Ishikawa (cell line): ENCODE measurements around the gene ST6GALNAC3.

Experiments
- CEBPB ChIP-seq: IDR thresholded peaks from 2 replicates; pipeline ENCODE4 v1.6.1; 2012
- CREB1 ChIP-seq: IDR thresholded peaks from 2 replicates; pipeline ENCODE4 v1.6.1; 2012; ENCODE audit warnings: low read depth
- EGR1 ChIP-seq: IDR thresholded peaks from 2 replicates; pipeline ENCODE4 v1.6.1; 2012
- EP300 ChIP-seq: IDR thresholded peaks from 2 replicates; pipeline ENCODE4 v1.6.1; 2012; ENCODE audit warnings: borderline replicate concordance
- FOXM1 ChIP-seq: IDR thresholded peaks from 2 replicates; pipeline ENCODE4 v1.6.1; 2012; ENCODE audit warnings: low read depth, borderline replicate concordance
- NFIC ChIP-seq: IDR thresholded peaks from 2 replicates; pipeline ENCODE4 v1.6.1; 2012
- RAD21 ChIP-seq: IDR thresholded peaks from 2 replicates; pipeline ENCODE4 v1.6.1; 2012; ENCODE audit warnings: low read depth
- TAF1 ChIP-seq: IDR thresholded peaks from 2 replicates; pipeline ENCODE4 v1.6.1; 2012; ENCODE audit warnings: low read depth, mild to moderate bottlenecking
- TCF12 ChIP-seq: IDR thresholded peaks from 2 replicates; pipeline ENCODE4 v1.6.1; 2012; ENCODE audit warnings: low read depth
- TEAD4 ChIP-seq: IDR thresholded peaks from 2 replicates; pipeline ENCODE4 v1.6.1; 2012
- YY1 ChIP-seq: IDR thresholded peaks from 2 replicates; pipeline ENCODE4 v1.6.1; 2012; ENCODE audit warnings: low read depth
- ZBTB7A ChIP-seq: IDR thresholded peaks from 2 replicates; pipeline ENCODE4 v1.6.1; 2012; ENCODE audit warnings: low read depth
- TF ChIP-seq, protein P1 (sequence below): IDR thresholded peaks from 2 replicates; pipeline ENCODE4 v1.6.1; 2012
- TF ChIP-seq, protein P2 (sequence below): IDR thresholded peaks from 2 replicates; pipeline ENCODE4 v1.6.1; 2012
- TF ChIP-seq, protein P3 (sequence below): IDR thresholded peaks from 2 replicates; pipeline ENCODE4 v1.6.1; 2012; ENCODE audit warnings: low read depth, mild to moderate bottlenecking

Gene ST6GALNAC3

DNA sequence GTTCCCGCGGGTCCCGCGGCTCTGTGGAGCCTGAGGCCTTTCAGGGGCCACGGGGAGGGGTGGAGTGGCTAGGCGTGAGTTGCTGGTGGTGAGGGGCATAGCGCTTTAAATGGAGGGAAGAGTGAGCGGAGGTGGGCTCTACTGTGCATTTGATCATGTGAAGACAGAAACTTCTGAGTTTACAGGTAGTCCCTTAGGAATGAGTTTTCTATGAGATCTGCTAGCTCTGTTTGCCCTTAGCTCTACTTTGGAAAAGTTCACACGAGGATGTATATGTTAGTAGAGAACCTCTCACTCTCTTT lies 593 bp downstream of the ST6GALNAC3 start:
- TF ChIP-seq EP300 (no peak), RAD21 (no peak), TCF12 (no peak), ZBTB7A (no peak), CEBPB (no peak), YY1 (no peak), CREB1 (no peak), FOXM1 (no peak), TEAD4 (no peak), NFIC (no peak), TAF1 (no peak), EGR1 (no peak)
- TF ChIP-seq, protein P1, sequence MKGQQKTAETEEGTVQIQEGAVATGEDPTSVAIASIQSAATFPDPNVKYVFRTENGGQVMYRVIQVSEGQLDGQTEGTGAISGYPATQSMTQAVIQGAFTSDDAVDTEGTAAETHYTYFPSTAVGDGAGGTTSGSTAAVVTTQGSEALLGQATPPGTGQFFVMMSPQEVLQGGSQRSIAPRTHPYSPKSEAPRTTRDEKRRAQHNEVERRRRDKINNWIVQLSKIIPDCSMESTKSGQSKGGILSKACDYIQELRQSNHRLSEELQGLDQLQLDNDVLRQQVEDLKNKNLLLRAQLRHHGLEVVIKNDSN: no peak
- TF ChIP-seq, protein P2, sequence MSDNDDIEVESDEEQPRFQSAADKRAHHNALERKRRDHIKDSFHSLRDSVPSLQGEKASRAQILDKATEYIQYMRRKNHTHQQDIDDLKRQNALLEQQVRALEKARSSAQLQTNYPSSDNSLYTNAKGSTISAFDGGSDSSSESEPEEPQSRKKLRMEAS: no peak
- TF ChIP-seq, protein P3, sequence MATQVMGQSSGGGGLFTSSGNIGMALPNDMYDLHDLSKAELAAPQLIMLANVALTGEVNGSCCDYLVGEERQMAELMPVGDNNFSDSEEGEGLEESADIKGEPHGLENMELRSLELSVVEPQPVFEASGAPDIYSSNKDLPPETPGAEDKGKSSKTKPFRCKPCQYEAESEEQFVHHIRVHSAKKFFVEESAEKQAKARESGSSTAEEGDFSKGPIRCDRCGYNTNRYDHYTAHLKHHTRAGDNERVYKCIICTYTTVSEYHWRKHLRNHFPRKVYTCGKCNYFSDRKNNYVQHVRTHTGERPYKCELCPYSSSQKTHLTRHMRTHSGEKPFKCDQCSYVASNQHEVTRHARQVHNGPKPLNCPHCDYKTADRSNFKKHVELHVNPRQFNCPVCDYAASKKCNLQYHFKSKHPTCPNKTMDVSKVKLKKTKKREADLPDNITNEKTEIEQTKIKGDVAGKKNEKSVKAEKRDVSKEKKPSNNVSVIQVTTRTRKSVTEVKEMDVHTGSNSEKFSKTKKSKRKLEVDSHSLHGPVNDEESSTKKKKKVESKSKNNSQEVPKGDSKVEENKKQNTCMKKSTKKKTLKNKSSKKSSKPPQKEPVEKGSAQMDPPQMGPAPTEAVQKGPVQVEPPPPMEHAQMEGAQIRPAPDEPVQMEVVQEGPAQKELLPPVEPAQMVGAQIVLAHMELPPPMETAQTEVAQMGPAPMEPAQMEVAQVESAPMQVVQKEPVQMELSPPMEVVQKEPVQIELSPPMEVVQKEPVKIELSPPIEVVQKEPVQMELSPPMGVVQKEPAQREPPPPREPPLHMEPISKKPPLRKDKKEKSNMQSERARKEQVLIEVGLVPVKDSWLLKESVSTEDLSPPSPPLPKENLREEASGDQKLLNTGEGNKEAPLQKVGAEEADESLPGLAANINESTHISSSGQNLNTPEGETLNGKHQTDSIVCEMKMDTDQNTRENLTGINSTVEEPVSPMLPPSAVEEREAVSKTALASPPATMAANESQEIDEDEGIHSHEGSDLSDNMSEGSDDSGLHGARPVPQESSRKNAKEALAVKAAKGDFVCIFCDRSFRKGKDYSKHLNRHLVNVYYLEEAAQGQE: no peak

- TF ChIP-seq TCF12: no peak
- no peak for TF ChIP-seq CREB1
Measured at GRCh38 chr1:76075877-76076276, 1.3 kb downstream of the ST6GALNAC3 start.

DNA sequence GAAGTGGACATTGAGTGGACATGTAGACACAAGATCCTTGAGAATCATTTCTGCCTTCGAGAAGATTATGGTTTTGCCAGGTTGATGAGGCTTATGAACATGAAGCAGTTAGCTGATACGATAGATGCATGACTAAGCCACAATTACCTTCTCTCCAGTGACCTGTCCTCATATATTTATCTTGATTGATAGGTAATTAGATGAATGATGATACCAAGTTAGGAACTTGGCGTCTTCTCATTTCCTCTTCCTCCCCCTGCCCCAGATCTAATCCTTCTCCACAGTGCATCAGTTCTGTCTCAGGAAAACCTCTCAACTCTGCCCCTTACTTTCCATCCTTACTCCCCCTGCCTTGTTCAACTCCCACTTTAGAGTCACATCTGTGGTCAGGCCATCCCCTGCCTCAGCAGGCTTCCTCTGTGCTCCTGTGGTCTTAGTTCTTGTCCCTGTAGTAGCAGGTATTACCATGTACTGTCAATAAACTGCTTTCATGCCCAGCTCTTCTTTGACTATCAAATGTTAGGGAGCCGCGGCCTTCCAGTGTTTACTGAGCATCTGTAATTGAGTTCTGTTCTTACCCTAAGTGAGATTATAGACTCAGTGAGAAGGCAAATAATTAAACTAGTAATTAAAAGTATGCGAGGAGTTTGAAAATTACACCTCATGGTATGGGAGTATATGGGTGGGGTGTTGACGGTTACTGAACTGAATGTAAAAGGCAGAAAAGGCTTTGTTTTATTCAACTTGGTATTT lies 5.1 kb downstream of the ST6GALNAC3 start:
- TF ChIP-seq EP300 (no peak), RAD21 (no peak), CREB1 (no peak), TCF12 (no peak), ZBTB7A (no peak), CEBPB (no peak), NFIC (no peak), TAF1 (no peak), FOXM1 (no peak), EGR1 (no peak), TEAD4 (no peak)
- TF ChIP-seq, protein P1: no peak
- TF ChIP-seq, protein P2: no peak

- TF ChIP-seq, protein P1: no peak
- no peak for TF ChIP-seq FOXM1
- TF ChIP-seq CREB1: no peak
- no peak for TF ChIP-seq ZBTB7A
- no peak for TF ChIP-seq TCF12
- TF ChIP-seq, protein P3: no peak
- no peak for TF ChIP-seq EP300
- TF ChIP-seq, protein P2: no peak
- TF ChIP-seq TEAD4: no peak
- no peak for TF ChIP-seq NFIC
- TF ChIP-seq TAF1: no peak
- no peak for TF ChIP-seq YY1
- TF ChIP-seq EGR1: no peak
- TF ChIP-seq CEBPB: no peak
- no peak for TF ChIP-seq RAD21
Measured at GRCh38 chr1:76080552-76081079, 6.1 kb downstream of the ST6GALNAC3 start.

- TF ChIP-seq EGR1 (no peak), TCF12 (no peak), EP300 (no peak), CREB1 (no peak), YY1 (no peak)
Measured at GRCh38 chr1:76082062-76082461, 7.5 kb downstream of the ST6GALNAC3 start.

DNA sequence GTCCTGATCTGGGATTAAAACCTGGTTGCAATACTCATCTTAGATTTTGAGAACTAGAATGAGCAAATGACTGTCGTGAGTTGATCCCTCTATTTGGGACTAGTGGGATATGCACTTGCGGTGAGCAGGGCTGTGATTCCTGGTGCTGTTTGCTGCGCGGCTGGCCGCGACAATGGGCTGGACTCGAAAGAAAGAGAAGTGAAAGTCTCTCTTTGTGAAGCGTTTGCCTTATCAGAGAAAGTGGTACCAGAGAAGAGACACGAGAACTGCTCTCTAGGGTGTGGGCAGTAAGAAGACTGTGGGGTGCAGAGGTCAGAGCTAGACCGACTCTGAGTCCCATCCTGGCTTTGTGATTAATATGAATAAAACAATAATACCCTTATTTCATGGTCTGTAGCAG lies 8.6 kb downstream of the ST6GALNAC3 start:
- TF ChIP-seq EGR1 (no peak), TCF12 (no peak), ZBTB7A (no peak), TEAD4 (no peak)
